A549 (cell line): ENCODE measurements around the gene SF3B3. TPM values are rescaled to one million over a fixed set of nuclear protein-coding genes. Genes with fewer than 3 reads are reported as not detected.

Experiments
- ATAC-seq, 2 experiments: fragments of 200-7000 bp in 1 of 2; fragments of >200 bp in 1 of 2; cut with Nextera tagmentation in 1 of 2; cut with Tn5 transposase in 1 of 2; 3 replicates each; pipeline versions ENCODE4 v1.8.0 to v1.9.1; 2018 to 2020; ENCODE audit warnings: mild to moderate bottlenecking in 1 of 2, moderate library complexity in 1 of 2
- CTCF ChIA-PET: fragments of 300-600 bp; sonication (Branson Sonifier 250); formaldehyde crosslinking; extraction: SDS; loops from one replicate; lab custom pipeline; 2021; ENCODE audit warnings: antibody characterized with exemption, inconsistent platforms; lab: Yijun Ruan, JAX
- POLR2A ChIA-PET: fragments of 350-600 bp; formaldehyde crosslinking; extraction: SDS; loops from one replicate; lab custom pipeline; 2021; ENCODE audit warnings: antibody characterized with exemption, inconsistent platforms; lab: Yijun Ruan, JAX
- DNase-seq, 2 experiments: peaks; one replicate each; pipeline versions ENCODE4 v3.0.0 to v3.0.0-alpha.2; 2011 to 2016; ENCODE audit warnings: low read depth in 1 of 2, low spot score in 1 of 2
- FAIRE-seq: peaks from 2 replicates; lab custom pipeline; 2011; peaks lifted over from hg19 to GRCh38; lab: Jason Lieb, UNC
- H3K27ac ChIP-seq, 2 experiments: fragments of >200 bp; sonication (Bioruptor Twin); formaldehyde crosslinking; 3 replicates each; pipeline ENCODE4 v1.5.1; 2016 to 2017
- H3K4me1 ChIP-seq: fragments of >200 bp; sonication (Bioruptor Twin); formaldehyde crosslinking; 3 replicates; pipeline ENCODE4 v1.6.1; 2016
- H3K4me2 ChIP-seq: fragments of >200 bp; sonication (Bioruptor Twin); formaldehyde crosslinking; 3 replicates; pipeline ENCODE4 v1.6.1; 2016
- H3K4me3 ChIP-seq: fragments of >200 bp; sonication (Bioruptor Twin); formaldehyde crosslinking; 3 replicates; pipeline ENCODE4 v1.5.1; 2016
- H3K9me3 ChIP-seq: fragments of >200 bp; sonication (Bioruptor Twin); formaldehyde crosslinking; 3 replicates; pipeline ENCODE4 v1.6.1; 2016
- BHLHE40 ChIP-seq: IDR thresholded peaks from 2 replicates; pipeline ENCODE4 v1.6.1; 2012; ENCODE audit warnings: low read depth, low read length, inconsistent platforms
- CBX2 ChIP-seq: fragments of 200-600 bp; sonication (generic); IDR thresholded peaks from 2 replicates; pipeline ENCODE4 v1.6.1; 2016; ENCODE audit warnings: low read depth, mild to moderate bottlenecking, borderline replicate concordance
- CBX8 ChIP-seq: fragments of 200-600 bp; sonication (generic); IDR thresholded peaks from 2 replicates; pipeline ENCODE4 v1.6.1; 2016
- E2F6 ChIP-seq: IDR thresholded peaks from 2 replicates; pipeline ENCODE4 v1.6.1; 2012; ENCODE audit warnings: low read depth, borderline replicate concordance
- EHF ChIP-seq: fragments of 250-450 bp; sonication (Bioruptor Pico); IDR thresholded peaks from 2 replicates; pipeline ENCODE4 v1.5.0; 2020; ENCODE audit warnings: mild to moderate bottlenecking
- EHMT2 ChIP-seq: fragments of 200-600 bp; sonication (generic); IDR thresholded peaks from 2 replicates; pipeline ENCODE4 v1.6.1; 2016; ENCODE audit warnings: antibody characterized with exemption, low read depth, mild to moderate bottlenecking, moderate library complexity
- ELK1 ChIP-seq: fragments of 150-350 bp; IDR thresholded peaks from 2 replicates; pipeline ENCODE4 v1.6.1; 2014; ENCODE audit warnings: low read depth, mild to moderate bottlenecking, low read length
- EP300 ChIP-seq, 2 experiments: fragments of >200 bp; sonication (Bioruptor Twin); formaldehyde crosslinking; IDR thresholded peaks; 2 replicates in 1 of 2; 3 replicates in 1 of 2; pipeline ENCODE4 v1.6.1; 2016 to 2017
- ESRRA ChIP-seq: fragments of 150-350 bp; IDR thresholded peaks from 2 replicates; pipeline ENCODE4 v1.6.1; 2014; ENCODE audit warnings: mild to moderate bottlenecking, low read length, borderline replicate concordance
- HES2 ChIP-seq: fragments of >200 bp; sonication (Bioruptor Twin); formaldehyde crosslinking; IDR thresholded peaks from 2 replicates; pipeline ENCODE4 v1.6.1; 2016
- HEYL ChIP-seq: fragments of 250-450 bp; sonication (Bioruptor Pico); IDR thresholded peaks from 2 replicates; pipeline ENCODE4 v1.8.0; 2021; ENCODE audit warnings: mild to moderate bottlenecking, moderate library complexity
- HMGXB4 ChIP-seq: fragments of 250-450 bp; sonication (Bioruptor Pico); IDR thresholded peaks from 2 replicates; pipeline ENCODE4 v1.5.0; 2021; ENCODE audit warnings: mild to moderate bottlenecking, moderate library complexity, borderline replicate concordance
- HOXB13 ChIP-seq: fragments of 250-450 bp; sonication (Bioruptor Pico); IDR thresholded peaks from 2 replicates; pipeline ENCODE4 v1.5.0; 2020; ENCODE audit warnings: low read depth, mild to moderate bottlenecking, moderate library complexity
- HOXB5 ChIP-seq: fragments of 250-450 bp; sonication (Bioruptor Pico); IDR thresholded peaks from 2 replicates; pipeline ENCODE4 v1.5.0; 2020; ENCODE audit warnings: mild to moderate bottlenecking, moderate library complexity
- NFE2L2 ChIP-seq: fragments of 150-350 bp; conservative IDR thresholded peaks from 2 replicates; pipeline ENCODE4 v1.6.1; 2014; ENCODE audit warnings: low read length
- PHF8 ChIP-seq: fragments of 200-600 bp; sonication (generic); IDR thresholded peaks from 2 replicates; pipeline ENCODE4 v1.6.1; 2016; ENCODE audit warnings: low read depth, mild to moderate bottlenecking, antibody characterized with exemption, moderate library complexity, borderline replicate concordance
- RARB ChIP-seq: fragments of 250-450 bp; sonication (Bioruptor Pico); IDR thresholded peaks from 2 replicates; pipeline ENCODE4 v1.8.0; 2021; ENCODE audit warnings: mild to moderate bottlenecking, moderate library complexity
- RCOR1 ChIP-seq: fragments of 150-350 bp; IDR thresholded peaks from 2 replicates; pipeline ENCODE4 v1.6.1; 2014; ENCODE audit warnings: antibody characterized with exemption, low read length, low read depth
- RFX5 ChIP-seq: fragments of 450-650 bp; IDR thresholded peaks from 2 replicates; pipeline ENCODE4 v1.7.1; 2014; ENCODE audit warnings: antibody characterized with exemption, mild to moderate bottlenecking, moderate library complexity
- RNF2 ChIP-seq: fragments of 200-600 bp; sonication (generic); IDR thresholded peaks from 2 replicates; pipeline ENCODE4 v1.6.1; 2016; ENCODE audit warnings: low read depth, mild to moderate bottlenecking, antibody characterized with exemption, moderate library complexity, borderline replicate concordance
- SMC3 ChIP-seq: fragments of >200 bp; sonication (Bioruptor Twin); formaldehyde crosslinking; IDR thresholded peaks from 3 replicates; pipeline ENCODE4 v1.6.1; 2018; ENCODE audit warnings: inconsistent platforms
- SREBF2 ChIP-seq: fragments of 450-650 bp; IDR thresholded peaks from 2 replicates; pipeline ENCODE4 v1.6.1; 2014; ENCODE audit warnings: mild to moderate bottlenecking, moderate library complexity
- TFCP2L1 ChIP-seq: fragments of 250-450 bp; sonication (Bioruptor Pico); IDR thresholded peaks from 2 replicates; pipeline ENCODE4 v1.5.0; 2021; ENCODE audit warnings: mild to moderate bottlenecking
- ZSCAN20 ChIP-seq: fragments of 250-450 bp; sonication (Bioruptor Pico); IDR thresholded peaks from 2 replicates; pipeline ENCODE4 v1.8.0; 2022; ENCODE audit warnings: mild to moderate bottlenecking, moderate library complexity
- WGBS: methylation state at CpG from one replicate; pipeline ENCODE4 v1.1.6; 2017; ENCODE audit errors: missing lambda C conversion rate; 5-methylcytosine and 5-hydroxymethylcytosine counted together
- polyA plus RNA-seq, 4 experiments: library from polyadenylated mRNA; depleted of rRNA in 3 of 4; stranded (reverse); fragments of >200 nt; fragmentation: RNase III in 1 of 4; extraction: RNeasy Plus Mini Kit Qiagen cat#74134 plus additional on column Dnase treatment in 1 of 4; gene quantifications; 2 replicates in 3 of 4; 3 replicates in 1 of 4; pipeline ENCODE4 v1.2.3, GENCODE V29; 2011 to 2017
- TF ChIP-seq, protein P1 (sequence below): fragments of 450-650 bp; IDR thresholded peaks from 2 replicates; pipeline ENCODE4 v1.6.1; 2014; ENCODE audit warnings: antibody characterized with exemption
- TF ChIP-seq, protein P2 (sequence below): IDR thresholded peaks from 2 replicates; pipeline ENCODE4 v1.6.1; 2012

SF3B3 gene
- polyA plus RNA-seq, 2 of the 4 experiments (the other 2 are of a cell fraction): 111 to 155 TPM

DNA sequence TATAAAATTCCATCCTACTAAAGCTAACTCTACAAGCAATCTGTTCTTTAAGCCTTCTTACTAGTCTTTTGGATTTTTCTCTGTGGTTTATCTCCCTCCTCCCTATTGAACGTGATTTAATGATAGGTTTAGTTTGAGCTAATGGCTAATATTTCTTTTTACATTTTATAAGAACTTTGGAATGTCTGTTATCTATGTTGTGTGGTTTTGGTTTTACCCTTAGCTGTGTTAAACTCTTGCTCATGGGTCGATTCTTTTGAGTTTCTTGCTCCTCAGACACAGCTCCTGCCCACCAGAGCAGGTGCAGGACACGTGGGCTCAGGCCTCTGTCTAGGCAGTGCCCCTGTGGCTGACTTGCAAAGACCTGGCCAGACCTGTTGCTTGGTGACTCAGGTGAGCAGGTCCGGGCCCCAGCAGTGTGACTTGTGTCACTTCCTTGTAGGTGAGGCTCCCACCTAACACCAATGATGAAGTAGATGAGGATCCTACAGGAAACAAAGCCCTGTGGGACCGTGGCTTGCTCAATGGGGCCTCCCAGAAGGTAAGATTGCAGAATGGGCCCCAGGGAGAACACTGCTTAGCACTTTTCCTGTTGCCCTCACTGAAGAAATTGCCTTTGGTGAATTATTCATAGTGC, 45.1 kb downstream of the SF3B3 start:
- DNase-seq (no peak), ATAC-seq (no peak), FAIRE-seq (no peak)
- TF ChIP-seq EHMT2 (no peak), TFCP2L1 (CRISPR knock-in tag) (no peak), ESRRA (no peak), ELK1 (no peak), RCOR1 (no peak), RFX5 (no peak)
- ChIA-PET POLR2A (no interaction called here), CTCF (interaction anchor here (0.5 to 1.7 kb wide), 2 partner anchors 40 to 85 kb away, joined by 3 to 5 read pairs; no protein-coding TSS in a partner anchor)
- Histone ChIP-seq H3K27ac (no peak overlapping the region), H3K9me3 (no peaks in the 10 kb centered on the region), H3K4me2 (no peak overlapping the region), H3K4me1 (no peaks in the 10 kb centered on the region), H3K4me3 (no peak overlapping the region)
- WGBS: 79% methylated on average over 5 of the region's 5 CpGs

- Histone ChIP-seq H3K4me2 (no peak overlapping the region), H3K4me1 (no peaks in the 10 kb centered on the region), H3K27ac (no peak overlapping the region), H3K4me3 (no peak overlapping the region), H3K9me3 (no peaks in the 10 kb centered on the region)
- ChIA-PET CTCF (no interaction called here), POLR2A (no interaction called here)
- no peak for TF ChIP-seq BHLHE40
- no peak for TF ChIP-seq SREBF2
- no peak for TF ChIP-seq SMC3
- TF ChIP-seq RCOR1: no peak
- TF ChIP-seq CBX2: no peak
- no peak for TF ChIP-seq HOXB13 (CRISPR knock-in tag)
- TF ChIP-seq, protein P1, sequence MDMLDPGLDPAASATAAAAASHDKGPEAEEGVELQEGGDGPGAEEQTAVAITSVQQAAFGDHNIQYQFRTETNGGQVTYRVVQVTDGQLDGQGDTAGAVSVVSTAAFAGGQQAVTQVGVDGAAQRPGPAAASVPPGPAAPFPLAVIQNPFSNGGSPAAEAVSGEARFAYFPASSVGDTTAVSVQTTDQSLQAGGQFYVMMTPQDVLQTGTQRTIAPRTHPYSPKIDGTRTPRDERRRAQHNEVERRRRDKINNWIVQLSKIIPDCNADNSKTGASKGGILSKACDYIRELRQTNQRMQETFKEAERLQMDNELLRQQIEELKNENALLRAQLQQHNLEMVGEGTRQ: no peak
- TF ChIP-seq HES2: no peak
- TF ChIP-seq ZSCAN20 (CRISPR knock-in tag): no peak
- TF ChIP-seq PHF8: no peak
- no peak for TF ChIP-seq HOXB5
- TF ChIP-seq RNF2: no peak
- TF ChIP-seq ESRRA: no peak
- TF ChIP-seq, protein P2, sequence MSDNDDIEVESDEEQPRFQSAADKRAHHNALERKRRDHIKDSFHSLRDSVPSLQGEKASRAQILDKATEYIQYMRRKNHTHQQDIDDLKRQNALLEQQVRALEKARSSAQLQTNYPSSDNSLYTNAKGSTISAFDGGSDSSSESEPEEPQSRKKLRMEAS: no peak
- TF ChIP-seq RFX5: no peak
- whole genome bisulfite sequencing: 90% methylated on average over 6 of the region's 6 CpGs
- no peak for DNase-seq
- no peak for ATAC-seq
- no peak for FAIRE-seq
These were observed 46.1 kb downstream of the SF3B3 start for GRCh38 chr16:70569752-70570151.

DNA sequence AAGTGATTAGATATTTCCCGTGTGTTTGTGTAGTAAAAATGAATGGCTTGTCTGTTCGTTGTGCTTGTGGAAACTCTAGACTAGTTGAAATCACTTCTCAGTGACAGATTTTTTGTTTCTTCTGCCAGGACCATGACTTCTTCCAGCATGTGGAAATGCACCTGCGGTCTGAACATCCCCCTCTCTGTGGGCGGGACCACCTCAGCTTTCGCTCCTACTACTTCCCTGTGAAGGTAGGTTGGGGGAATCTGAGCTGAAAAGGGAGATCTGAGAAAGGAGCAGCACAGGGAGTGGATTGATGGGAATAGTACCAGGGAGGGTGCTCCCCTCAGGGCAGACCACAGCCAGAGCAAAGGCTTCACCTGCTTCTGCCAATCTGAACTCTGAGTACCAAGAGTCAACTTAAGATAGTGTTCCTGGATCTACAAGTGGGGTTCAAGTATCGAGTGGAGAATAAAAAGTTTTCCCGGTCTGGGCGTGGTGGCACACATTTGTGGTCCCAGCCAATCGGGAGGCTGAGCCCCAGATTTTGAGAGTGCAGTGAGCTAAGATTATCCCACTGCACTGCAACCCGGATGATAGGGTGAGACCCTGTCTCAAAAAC, 47.5 kb downstream of the SF3B3 start:
- WGBS: 94% methylated on average over 10 of the region's 10 CpGs
- CTCF ChIA-PET: interaction anchor here (1.0 kb wide), 1 partner anchor 9 kb away, joined by 3 read pairs; no protein-coding TSS in a partner anchor

More for the DNA sequence above, 47.5 kb downstream of the SF3B3 start:
- Histone ChIP-seq H3K4me3 (no peak overlapping the region), H3K4me2 (no peak overlapping the region), H3K4me1 (0 out of 3 replicates have a peak, but pooled peaks cover 3% of the 10 kb centered on the region), H3K27ac (no peak overlapping the region), H3K9me3 (no peaks in the 10 kb centered on the region)
- DNase-seq (no peak), ATAC-seq (no peak), FAIRE-seq (no peak)
- TF ChIP-seq EHF: no peak
- TF ChIP-seq HMGXB4: no peak
- TF ChIP-seq RARB (CRISPR knock-in tag): no peak
- TF ChIP-seq HEYL: no peak
- TF ChIP-seq EP300 (IDR thresholded peaks at IDR 0.05): no peak
- no peak for TF ChIP-seq SMC3
- no peak for TF ChIP-seq E2F6
- no peak for TF ChIP-seq CBX2
- no peak for TF ChIP-seq CBX8
- TF ChIP-seq NFE2L2: no peak
- TF ChIP-seq HOXB13 (CRISPR knock-in tag): no peak
- POLR2A ChIA-PET: no interaction called here
